HG03135 (cell line): Measurements from ENCODE around the gene DGLUCY.
"Not testable (repeated sequence)": the region's sequence is repeated elsewhere in the genome, so short reads cannot be mapped to it uniquely, and the experiment has no call there.

Experiments used
- ATAC-seq: cut with Tn5 transposase; IDR thresholded peaks from one replicate; pipeline ENCODE4 v1.9.1; 2021; ENCODE audit warnings: mild to moderate bottlenecking, moderate library complexity; ENCODE audit not compliant: unreplicated experiment

DGLUCY gene

DNA sequence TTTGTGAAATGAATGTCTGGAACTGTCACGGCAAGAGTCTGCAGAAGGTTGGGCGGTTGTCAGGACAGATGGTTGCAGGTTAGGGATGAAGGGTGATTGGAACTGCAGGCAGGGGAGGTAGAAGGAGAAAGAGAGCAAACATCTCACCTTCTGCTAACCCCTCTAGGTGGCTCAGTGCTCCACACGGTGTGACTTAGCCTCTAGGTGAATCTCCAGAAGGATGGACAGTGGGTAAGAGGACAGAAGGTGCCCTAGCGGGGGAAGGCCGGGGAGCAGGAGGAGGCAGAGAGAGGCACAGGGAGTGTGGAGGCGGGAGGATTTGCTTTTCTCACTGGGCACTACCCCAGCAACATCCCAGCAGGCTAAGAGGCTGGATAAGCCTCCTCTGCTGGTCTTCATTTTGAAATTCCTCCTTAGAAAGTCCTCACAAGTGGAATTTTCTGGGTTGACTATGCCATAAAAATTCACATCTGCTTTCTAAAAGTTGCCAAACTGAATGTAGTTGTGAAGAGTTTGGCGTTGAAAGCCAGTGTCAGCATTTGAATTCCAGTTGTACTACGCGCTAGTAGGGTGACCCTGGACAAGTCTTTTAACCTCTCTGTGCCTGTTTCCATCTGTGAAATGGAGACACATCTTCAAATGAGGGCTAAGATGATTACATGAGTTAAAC, 141.3 kb downstream of the DGLUCY start:
- no peak for ATAC-seq

DNA sequence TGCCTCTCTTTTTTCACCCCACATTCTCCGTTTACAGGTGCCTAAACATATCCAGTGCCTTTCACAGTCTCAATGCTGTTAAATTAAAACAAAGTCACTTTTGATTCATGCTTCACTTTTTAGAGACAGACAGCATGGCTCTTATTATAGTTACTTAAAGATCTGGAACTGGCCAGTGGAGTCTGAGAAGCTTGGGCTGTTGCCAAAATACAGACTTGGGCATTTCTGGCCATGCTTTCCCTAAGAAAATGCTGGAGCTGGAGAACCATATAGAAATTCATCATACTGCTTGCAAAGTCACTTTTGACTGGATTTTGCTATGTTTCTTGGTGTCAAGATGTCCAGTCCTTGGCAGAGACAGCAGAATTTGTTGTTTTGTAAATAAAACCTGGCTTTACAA, 142.8 kb downstream of the DGLUCY start:
- ATAC-seq: no peak

DNA sequence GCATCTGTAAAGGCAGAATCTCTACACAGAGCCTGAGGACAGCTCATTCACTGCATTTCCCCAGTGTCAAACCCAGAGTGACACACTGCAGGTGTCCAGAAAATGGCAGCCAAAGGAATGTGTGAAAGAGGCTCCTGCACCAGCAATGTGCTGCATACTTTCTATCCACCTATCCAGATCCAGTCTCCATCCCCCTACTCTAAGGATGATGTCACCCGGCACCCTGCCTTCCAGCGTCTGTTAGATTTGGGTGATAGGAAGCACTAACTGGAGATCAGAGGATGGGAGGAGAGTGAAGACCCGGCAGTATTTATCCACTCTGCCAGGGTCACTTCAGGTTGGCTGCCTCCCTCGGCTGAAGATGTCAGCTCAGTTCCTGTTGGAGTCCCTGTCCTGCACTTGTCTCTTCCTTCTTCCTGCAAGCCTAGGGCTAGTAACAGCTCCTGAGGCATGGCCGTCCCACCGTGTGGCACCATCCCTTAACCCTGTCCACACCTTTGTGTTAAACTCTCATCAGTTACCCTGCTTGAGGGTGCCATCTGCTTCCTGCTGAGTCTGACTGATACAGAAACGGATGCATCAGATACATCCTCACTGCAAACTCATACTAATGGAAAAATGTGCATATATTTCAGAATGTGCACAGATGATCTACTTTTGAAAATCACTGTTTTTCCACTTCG, 143.6 kb downstream of the DGLUCY start:
- ATAC-seq: no peak

DNA sequence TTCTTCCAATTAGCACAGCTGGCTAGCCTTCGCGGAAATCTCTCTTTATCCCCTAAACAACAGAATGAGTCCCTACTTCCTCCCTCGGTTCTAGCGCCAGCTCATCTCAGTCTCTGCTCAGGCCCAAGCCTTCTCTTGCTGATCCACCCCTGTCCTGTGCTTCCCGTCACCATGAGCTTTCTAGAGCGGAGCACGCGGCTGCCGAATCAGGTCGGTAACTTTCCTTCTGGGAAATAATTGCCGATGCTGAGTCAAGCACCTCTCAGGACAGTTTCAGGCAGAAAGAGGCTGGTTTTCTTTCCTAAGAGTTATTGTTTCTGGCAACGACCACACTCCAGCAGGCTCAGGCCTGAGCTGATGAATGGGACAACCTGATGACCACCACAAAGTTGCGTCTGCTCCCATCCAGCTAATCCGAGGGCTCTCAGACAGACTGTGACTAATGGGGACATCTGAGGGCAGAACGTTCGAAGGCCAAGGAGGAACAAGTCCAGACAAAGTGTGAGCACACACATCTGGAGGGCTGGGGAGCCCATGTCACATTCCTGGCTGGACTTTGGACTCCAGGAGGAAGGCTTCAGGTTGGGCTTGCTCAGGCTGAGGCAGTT, 144.2 kb downstream of the DGLUCY start:
- ATAC-seq: no peak

DNA sequence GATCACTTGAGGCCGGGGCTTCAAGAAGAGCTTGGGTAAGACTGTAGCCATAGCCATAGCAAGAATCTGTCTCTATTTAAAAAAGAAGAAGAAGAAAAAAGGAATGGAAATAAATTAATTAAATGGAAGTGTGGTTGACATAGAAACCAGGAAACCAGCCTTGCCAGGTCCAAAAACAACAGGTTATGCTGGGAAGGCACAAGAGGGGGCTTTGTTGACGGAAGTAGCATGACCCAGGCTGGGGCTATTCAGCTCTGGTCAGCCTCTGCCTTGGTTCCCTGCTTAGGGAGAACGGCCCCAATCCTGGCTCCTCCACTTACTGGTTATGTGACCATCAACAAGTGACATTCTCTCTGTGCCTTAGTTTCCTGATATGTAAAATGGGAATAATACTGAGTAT, 145.0 kb downstream of the DGLUCY start:
- ATAC-seq: no peak

DNA sequence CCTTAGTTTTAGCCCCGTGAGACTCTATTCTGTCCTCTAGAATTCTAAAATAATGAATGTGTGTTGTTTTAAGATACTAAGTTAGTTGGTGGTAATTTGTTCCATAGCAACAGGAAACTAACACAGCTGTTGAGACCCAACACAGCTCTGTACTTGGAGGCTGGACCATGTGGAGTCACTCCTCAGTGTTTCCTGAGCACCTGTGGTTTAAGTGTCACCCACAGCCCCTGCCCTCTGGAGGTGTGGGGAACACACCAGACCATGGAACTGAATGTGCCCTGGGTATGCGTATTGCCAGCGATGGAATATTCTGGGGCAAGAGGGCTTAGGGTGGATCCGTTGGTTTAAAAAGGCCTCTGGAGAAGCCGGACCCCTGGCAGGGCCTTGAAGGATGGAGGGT, 147.2 kb downstream of the DGLUCY start:
- ATAC-seq: no peak

DNA sequence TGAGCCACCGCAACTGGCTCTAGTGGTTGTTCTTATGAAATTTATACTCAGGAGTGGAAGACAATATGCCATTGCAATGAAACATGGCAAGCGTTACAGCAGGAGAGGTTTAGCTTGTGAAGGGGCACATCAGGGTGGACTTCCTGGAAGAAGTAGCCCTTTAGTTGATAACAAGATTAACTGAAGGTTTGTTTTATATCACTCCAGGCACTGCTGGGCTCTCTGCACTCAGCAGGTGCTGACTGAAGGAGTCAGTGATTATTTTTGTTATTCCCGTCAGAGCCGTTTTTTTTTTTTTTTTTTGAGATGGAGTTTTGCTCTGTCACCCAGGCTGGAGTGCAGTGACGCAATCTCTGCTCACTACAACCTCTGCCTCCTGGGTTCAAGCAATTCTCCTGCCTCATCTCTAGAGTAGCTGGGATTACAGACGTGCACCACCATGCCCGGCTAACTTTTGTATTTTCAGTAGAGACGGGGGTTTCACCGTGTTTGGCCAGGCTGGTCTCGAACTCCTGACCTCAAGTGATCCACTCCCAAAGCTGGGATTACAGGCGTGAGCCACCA, 148.2 kb downstream of the DGLUCY start:
- ATAC-seq: no peak

GRCh38 chr14:91263329-91263728, 149.5 kb downstream of the DGLUCY start:
- no peak for ATAC-seq

GRCh38 chr14:91264151-91265150, 150.6 kb downstream of the DGLUCY start:
- ATAC-seq: no peak

GRCh38 chr14:91265404-91265803, 151.5 kb downstream of the DGLUCY start:
- ATAC-seq: no peak

DNA sequence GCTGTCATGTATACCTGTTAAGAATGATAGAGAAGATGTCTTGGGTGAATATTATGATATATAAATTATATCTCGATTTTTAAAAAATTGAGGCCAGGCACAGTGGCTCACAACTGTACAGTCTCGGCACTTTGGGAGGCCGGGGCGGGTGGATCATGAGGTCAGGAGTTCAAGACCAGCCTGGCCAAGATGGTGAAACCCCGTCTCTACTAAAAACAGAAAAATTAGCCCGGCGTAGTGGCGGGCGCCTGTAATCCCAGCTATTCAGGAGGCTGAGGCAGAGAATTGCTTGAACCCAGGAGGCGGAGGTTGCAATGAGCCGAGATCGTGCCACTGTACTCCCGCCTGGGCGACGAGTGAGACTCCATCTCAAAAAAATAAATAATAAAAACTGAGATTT, 152.4 kb downstream of the DGLUCY start:
- ATAC-seq: not testable (repeated sequence)

- ATAC-seq: no peak
Measured at GRCh38 chr14:91267965-91268437, 154.1 kb downstream of the DGLUCY start.

- ATAC-seq: no peak
Measured at GRCh38 chr14:91269076-91269991, 155.5 kb downstream of the DGLUCY start.

GRCh38 chr14:91270188-91270587, 156.3 kb downstream of the DGLUCY start:
- ATAC-seq: no peak

DNA sequence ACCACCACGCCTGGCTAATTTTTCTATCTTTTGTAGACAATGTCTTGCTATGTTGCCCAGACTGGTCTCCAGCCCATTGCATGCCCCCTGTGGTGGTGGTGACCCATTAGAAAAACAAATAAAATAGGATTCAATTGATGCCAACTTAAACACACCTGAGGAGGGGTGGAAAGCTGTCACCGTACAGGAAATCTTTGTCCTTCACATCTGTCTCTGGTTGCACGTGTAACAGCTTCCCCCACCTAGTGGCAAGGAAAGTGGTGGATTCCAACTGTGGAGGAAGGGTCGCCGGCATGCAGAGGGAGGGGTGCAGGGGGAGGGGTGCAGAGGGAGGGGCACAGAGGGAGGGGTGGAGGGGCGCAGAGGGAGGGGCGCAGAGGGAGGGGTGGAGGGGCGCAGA, 156.7 kb downstream of the DGLUCY start:
- ATAC-seq: no peak

DNA sequence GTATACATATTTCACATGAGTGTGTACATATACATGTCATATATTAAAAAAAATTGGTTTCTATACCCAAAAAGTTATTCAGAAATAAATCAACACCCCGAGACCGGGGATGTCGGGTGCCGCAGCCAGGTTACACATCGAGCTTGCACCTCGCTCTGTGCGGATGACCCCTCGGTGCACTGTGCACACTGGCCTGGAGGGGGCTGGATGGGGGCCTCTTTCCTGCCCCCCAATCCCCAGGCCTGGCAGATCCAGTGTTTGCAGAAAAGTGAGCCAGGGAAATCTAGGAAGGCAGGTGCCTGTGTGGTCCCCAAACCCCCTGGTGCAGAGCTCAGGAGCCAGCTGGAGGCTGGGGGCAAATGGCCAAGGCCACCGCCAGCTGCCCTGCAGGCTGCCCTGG, 157.8 kb downstream of the DGLUCY start:
- no peak for ATAC-seq

DNA sequence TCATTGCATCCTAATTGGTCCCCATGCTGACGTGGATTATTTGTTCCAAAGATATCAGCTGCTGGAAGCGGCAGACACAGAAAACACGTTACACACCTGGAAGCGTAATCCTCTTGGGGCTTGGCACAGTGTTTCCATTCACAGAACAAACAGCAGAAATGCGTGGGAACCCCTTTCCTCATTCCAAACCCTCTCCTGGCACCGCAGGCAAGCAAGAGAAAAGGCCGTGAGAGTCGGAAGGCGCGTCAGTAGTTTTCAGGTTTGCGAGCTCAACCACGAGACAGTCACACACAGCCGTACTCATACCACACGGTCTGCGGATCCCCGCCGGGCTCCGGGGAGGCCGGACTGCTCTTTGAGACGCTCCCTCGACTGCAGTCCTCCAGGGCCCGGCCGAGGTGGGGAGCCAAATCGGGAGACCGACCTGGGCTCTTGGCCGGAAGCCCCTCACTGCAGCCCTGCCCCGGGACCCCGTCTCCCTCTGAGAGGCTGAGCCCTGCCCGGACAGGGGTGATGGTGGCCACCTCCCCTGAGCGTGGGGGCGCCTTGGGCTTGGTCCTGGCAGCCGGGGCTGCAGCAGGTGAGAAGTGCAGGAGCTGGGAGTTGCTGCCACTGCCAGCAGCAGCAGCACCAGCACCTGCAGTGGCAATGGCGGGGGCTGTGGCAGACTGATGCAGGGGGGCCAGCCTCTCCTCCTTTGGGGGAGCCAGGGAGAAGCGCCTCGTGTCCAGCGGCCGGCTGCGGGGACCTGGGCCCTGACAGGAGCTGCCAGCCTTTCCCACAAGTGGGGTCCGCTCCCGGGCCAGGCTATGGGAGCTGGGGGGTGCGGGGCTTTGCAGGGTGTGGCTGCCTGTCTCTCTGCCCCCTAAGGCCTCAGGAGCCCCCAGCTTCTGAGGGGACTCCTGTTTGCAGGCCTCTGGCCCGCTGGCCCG, 158.7 kb downstream of the DGLUCY start:
- no peak for ATAC-seq

GRCh38 chr14:91273273-91273884, 159.5 kb downstream of the DGLUCY start:
- no peak for ATAC-seq
